Nephron progenitor cell (in vitro differentiated cells): ENCODE data around the gene LYZL4.

Source experiments
- DNase-seq: peaks from one replicate; pipeline ENCODE4 v3.0.0; 2021
- H3K27ac Mint-ChIP-seq: 2 replicates; pipeline ENCODE4 v1.8.0; 2021; ENCODE audit warnings: mild to moderate bottlenecking, moderate library complexity, mixed read lengths
- H3K27me3 Mint-ChIP-seq: 2 replicates; pipeline ENCODE4 v1.8.0; 2021; ENCODE audit warnings: mild to moderate bottlenecking, low read depth, mixed read lengths; ENCODE audit not compliant: poor library complexity
- H3K36me3 Mint-ChIP-seq: 2 replicates; pipeline ENCODE4 v1.8.0; 2021; ENCODE audit warnings: low read depth, mixed read lengths
- H3K4me1 Mint-ChIP-seq: 2 replicates; pipeline ENCODE4 v1.8.0; 2021; ENCODE audit warnings: mixed read lengths
- H3K4me3 Mint-ChIP-seq: 2 replicates; pipeline ENCODE4 v1.8.0; 2021; ENCODE audit warnings: mild to moderate bottlenecking, moderate library complexity, mixed read lengths
- H3K9me3 Mint-ChIP-seq: 2 replicates; pipeline ENCODE4 v1.8.0; 2021; ENCODE audit warnings: mild to moderate bottlenecking, moderate library complexity, mixed read lengths
- TF ChIP-seq, protein P1 (sequence below): fragments of 200-600 bp; sonication (generic); IDR thresholded peaks from 2 replicates; pipeline ENCODE4 v1.5.0; 2021; ENCODE audit warnings: antibody characterized with exemption

Gene LYZL4

DNA sequence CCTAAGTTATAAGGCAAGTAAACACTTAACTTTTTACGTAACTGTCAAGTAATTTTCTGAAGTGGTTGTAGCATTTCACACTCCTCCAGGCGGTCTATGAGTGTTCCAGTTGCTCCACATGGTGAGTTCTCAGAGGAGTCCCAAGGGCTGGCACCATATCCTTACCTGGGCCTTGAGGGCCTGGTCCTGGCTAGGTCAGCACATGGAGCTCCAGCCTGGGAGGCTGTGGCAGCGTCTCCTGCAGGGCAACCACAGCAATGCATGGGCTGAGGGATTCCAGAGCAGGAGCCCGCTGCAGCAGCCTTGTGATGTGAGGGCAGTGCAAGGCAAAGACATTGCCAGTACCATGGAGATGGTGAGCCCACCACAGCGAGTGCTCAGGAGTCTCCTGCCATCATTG is 32.2 kb upstream of the LYZL4 start:
- no peaks in the 10 kb centered on the region for H3K9me3 Mint-ChIP-seq
- no peak overlapping the region for H3K27ac Mint-ChIP-seq
- H3K4me1 Mint-ChIP-seq, result no peaks in the 10 kb centered on the region
- TF ChIP-seq, protein P1, sequence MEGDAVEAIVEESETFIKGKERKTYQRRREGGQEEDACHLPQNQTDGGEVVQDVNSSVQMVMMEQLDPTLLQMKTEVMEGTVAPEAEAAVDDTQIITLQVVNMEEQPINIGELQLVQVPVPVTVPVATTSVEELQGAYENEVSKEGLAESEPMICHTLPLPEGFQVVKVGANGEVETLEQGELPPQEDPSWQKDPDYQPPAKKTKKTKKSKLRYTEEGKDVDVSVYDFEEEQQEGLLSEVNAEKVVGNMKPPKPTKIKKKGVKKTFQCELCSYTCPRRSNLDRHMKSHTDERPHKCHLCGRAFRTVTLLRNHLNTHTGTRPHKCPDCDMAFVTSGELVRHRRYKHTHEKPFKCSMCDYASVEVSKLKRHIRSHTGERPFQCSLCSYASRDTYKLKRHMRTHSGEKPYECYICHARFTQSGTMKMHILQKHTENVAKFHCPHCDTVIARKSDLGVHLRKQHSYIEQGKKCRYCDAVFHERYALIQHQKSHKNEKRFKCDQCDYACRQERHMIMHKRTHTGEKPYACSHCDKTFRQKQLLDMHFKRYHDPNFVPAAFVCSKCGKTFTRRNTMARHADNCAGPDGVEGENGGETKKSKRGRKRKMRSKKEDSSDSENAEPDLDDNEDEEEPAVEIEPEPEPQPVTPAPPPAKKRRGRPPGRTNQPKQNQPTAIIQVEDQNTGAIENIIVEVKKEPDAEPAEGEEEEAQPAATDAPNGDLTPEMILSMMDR, result no peak
- no peak overlapping the region for H3K4me3 Mint-ChIP-seq
- H3K36me3 Mint-ChIP-seq, result no peaks in the 10 kb centered on the region
- DNase-seq, result no peak
- peaks cover 26% of the 10 kb centered on the region for H3K27me3 Mint-ChIP-seq

DNA sequence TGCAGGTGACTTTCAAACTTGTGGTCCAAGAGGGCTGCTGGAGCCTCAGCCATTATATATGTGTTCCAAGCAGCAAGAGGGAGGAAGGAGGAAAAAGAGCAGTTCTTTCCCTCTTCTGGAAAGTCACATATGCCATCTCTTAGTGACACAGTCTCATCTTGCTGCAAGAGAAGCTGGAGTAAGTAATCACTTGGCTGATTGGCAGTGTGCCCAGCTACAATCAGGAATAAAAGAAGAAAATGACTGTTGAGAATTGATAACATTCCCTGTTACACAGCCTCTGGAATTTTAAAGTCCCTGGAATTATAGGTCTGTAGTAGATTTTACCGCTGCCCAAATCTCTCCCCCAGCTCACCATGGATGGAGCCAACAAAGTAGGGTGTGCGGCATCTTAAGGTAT is 31.4 kb upstream of the LYZL4 start:
- Mint-ChIP-seq H3K27me3 (peaks cover 26% of the 10 kb centered on the region), H3K4me3 (no peak overlapping the region), H3K9me3 (no peaks in the 10 kb centered on the region), H3K36me3 (no peaks in the 10 kb centered on the region), H3K4me1 (no peaks in the 10 kb centered on the region), H3K27ac (no peak overlapping the region)
- TF ChIP-seq, protein P1, result no peak
- DNase-seq, result no peak

DNA sequence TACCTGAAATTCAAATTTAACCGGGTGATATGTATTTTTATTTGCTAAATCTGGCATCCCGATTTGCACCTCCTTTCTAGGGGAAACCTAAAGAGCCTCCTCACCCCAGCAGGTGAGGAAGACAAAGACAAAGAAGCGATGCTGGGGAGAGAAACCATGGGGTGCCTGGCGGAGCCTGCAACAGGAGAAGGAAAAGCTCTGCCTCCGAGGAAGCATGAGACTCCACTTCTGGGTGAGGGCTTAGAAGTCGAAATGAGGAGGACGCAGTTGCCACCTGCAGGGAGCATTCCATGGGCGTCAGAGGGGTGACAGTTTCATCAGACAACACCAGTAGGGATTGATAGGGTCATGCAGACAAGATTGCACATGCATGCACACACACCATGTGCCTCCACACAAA is 30.5 kb upstream of the LYZL4 start:
- Mint-ChIP-seq H3K4me3 (no peak overlapping the region), H3K4me1 (no peaks in the 10 kb centered on the region), H3K9me3 (no peaks in the 10 kb centered on the region), H3K36me3 (no peaks in the 10 kb centered on the region), H3K27me3 (peaks cover 26% of the 10 kb centered on the region), H3K27ac (no peak overlapping the region)
- DNase-seq, result no peak
- TF ChIP-seq, protein P1, result no peak

DNA sequence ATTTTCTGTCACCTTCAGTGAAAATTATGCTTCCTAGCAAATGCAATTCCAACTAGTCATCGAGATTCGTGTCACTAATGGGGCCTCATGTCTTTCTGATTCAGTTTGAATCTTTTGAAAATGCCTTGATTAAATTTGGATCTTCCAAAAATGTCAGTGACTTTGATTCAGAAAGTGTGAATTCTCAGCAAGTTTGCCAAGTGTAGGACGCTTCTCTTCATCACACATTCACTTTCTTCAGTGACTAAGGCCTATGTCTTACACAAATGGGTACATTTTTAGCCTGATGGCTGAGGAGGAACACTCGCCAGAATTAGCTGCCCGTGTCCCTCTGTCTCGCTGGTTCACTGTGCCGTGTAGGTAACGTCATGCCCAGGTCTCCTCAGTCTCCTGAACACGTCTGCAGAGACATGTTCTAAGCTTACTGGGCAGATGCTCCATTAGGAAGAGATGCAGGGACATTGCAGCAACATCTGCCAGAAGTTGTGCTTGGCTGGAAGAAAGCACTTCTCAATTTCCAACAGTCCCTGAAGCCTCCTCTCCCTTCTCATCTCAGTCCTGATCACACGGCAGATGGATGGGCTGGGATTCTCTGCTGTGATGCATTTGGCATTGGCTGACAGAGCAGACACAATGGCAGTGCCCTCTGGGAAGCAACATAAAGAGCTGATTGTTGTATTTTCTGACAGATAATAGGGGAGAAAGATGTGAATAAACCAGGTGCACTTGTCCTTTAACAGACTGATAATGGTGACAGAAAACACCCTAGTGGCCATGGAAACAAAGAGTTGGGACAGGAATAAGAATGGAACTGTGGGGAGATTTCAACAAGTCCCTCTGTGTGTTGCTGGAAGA is 29.1 kb upstream of the LYZL4 start:
- H3K27ac Mint-ChIP-seq, result no peak overlapping the region
- H3K9me3 Mint-ChIP-seq, result peaks cover under 1% of the 10 kb centered on the region
- H3K4me1 Mint-ChIP-seq, result no peaks in the 10 kb centered on the region
- no peaks in the 10 kb centered on the region for H3K36me3 Mint-ChIP-seq
- TF ChIP-seq, protein P1, result no peak
- peaks cover 26% of the 10 kb centered on the region for H3K27me3 Mint-ChIP-seq
- no peak overlapping the region for H3K4me3 Mint-ChIP-seq
- DNase-seq, result no peak

DNA sequence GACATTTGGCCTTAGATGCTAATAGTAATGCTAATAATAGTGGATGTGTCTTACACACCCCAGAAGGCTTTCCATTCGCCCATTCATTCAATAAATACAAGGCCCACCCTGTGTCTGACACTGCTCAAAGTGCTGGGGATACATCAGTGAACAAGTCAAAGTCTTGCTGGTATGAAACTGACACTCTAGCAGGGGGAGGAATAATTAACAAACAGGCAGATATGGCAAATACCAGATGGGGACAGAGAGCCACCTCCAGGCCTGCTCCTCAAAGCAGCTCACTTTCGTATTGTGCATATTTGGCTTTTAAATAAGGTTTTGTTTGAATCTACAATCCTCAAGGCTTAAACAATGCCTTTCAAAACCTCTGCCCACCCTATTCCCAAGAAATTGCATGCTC is 28.3 kb upstream of the LYZL4 start:
- DNase-seq, result no peak
- H3K4me1 Mint-ChIP-seq, result no peaks in the 10 kb centered on the region
- H3K27ac Mint-ChIP-seq, result no peak overlapping the region
- no peak overlapping the region for H3K4me3 Mint-ChIP-seq
- H3K36me3 Mint-ChIP-seq, result no peaks in the 10 kb centered on the region
- TF ChIP-seq, protein P1, result no peak
- H3K27me3 Mint-ChIP-seq, result peaks cover 20% of the 10 kb centered on the region
- peaks cover 4% of the 10 kb centered on the region for H3K9me3 Mint-ChIP-seq

DNA sequence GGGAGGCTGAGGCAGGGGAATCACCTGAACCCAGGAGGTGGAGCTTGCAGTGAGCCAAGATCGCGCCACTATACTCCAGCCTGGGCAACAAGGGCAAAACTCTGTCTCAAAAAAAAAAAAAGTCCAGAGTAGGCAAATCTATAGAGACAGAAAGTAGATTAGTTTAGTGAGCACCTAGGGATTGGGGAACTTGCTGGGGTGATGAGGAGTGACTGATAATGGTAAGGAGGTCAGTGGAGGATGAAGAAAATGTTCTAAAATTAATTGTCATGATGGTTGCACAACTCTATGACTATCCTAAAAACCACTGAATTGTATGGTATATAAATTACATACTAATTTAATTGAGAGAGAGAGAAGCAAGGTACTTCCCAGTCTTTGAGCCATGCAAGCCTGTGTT is 27.8 kb upstream of the LYZL4 start:
- Mint-ChIP-seq H3K36me3 (no peaks in the 10 kb centered on the region), H3K9me3 (peaks cover 4% of the 10 kb centered on the region), H3K4me1 (no peaks in the 10 kb centered on the region), H3K27me3 (peaks cover 15% of the 10 kb centered on the region), H3K27ac (no peak overlapping the region), H3K4me3 (no peak overlapping the region)
- TF ChIP-seq, protein P1, result no peak
- DNase-seq, result no peak
